HL-60 (cell line): ENCODE measurements around the gene NT5C.

ENCODE experiments used
- DNase-seq, 2 experiments: peaks; one replicate each; pipeline ENCODE4 v3.0.0-alpha.2; 2010 to 2020; ENCODE audit warnings: low read depth in 1 of 2, low spot score in 1 of 2
- H3K27ac ChIP-seq: fragments of 250-450 bp; sonication (Bioruptor Pico); replicated peaks from 2 replicates; pipeline ENCODE4 v1.5.1; 2020; ENCODE audit warnings: mild to moderate bottlenecking, moderate library complexity
- H3K27me3 ChIP-seq: fragments of 250-450 bp; sonication (Bioruptor Pico); 2 replicates; pipeline ENCODE4 v1.5.1; 2021; ENCODE audit warnings: mild to moderate bottlenecking, moderate library complexity; ENCODE audit not compliant: insufficient read depth, poor library complexity, severe bottlenecking
- H3K4me3 ChIP-seq: replicated peaks from 2 replicates; pipeline ENCODE4 v1.5.1; 2011; ENCODE audit warnings: mild to moderate bottlenecking, control low read depth, low read length; ENCODE audit not compliant: insufficient read depth
- CTCF ChIP-seq: IDR thresholded peaks from one replicate; pipeline ENCODE4 v1.5.1; 2011; ENCODE audit warnings: low read length, control low read depth, inconsistent platforms; ENCODE audit not compliant: insufficient read depth
- GABPA ChIP-seq: IDR thresholded peaks from 2 replicates; pipeline ENCODE4 v1.6.1; 2012; ENCODE audit warnings: low read depth
- POLR2AphosphoS5 ChIP-seq: IDR thresholded peaks from 2 replicates; pipeline ENCODE4 v1.6.1; 2012; ENCODE audit warnings: low read depth
- SPI1 ChIP-seq: IDR thresholded peaks from 2 replicates; pipeline ENCODE4 v1.6.1; 2012; ENCODE audit warnings: low read depth, mild to moderate bottlenecking, borderline replicate concordance
- TF ChIP-seq, protein P1 (sequence below): IDR thresholded peaks from 2 replicates; pipeline ENCODE4 v1.6.1; 2012; ENCODE audit warnings: low read depth; ENCODE audit not compliant: insufficient replicate concordance

NT5C gene

DNA sequence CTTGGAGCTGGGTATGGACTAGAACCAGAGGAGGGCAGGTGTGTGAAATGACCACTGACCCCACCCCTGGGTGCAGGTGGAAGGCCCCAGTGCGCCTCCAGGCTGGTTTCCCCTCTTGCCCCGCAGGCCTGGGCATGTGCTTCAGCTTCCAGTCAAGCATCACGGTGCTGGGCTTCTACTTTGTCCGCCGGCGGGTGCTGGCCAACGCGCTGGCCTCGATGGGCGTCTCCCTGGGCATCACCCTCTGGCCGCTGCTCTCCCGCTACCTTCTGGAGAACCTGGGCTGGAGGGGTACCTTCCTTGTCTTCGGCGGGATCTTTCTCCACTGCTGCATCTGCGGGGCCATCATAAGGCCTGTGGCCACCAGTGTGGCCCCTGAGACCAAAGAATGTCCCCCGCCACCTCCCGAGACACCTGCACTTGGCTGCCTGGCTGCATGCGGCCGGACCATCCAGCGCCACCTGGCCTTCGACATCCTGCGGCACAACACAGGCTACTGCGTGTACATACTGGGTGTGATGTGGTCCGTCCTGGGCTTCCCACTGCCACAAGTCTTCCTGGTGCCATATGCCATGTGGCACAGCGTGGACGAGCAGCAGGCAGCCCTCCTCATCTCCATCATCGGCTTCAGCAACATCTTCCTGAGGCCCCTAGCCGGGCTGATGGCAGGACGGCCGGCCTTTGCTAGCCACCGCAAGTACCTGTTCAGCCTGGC is 31.5 kb downstream of the NT5C start:
- no peak for TF ChIP-seq SPI1
- no peak for TF ChIP-seq GABPA
- TF ChIP-seq, protein P1, sequence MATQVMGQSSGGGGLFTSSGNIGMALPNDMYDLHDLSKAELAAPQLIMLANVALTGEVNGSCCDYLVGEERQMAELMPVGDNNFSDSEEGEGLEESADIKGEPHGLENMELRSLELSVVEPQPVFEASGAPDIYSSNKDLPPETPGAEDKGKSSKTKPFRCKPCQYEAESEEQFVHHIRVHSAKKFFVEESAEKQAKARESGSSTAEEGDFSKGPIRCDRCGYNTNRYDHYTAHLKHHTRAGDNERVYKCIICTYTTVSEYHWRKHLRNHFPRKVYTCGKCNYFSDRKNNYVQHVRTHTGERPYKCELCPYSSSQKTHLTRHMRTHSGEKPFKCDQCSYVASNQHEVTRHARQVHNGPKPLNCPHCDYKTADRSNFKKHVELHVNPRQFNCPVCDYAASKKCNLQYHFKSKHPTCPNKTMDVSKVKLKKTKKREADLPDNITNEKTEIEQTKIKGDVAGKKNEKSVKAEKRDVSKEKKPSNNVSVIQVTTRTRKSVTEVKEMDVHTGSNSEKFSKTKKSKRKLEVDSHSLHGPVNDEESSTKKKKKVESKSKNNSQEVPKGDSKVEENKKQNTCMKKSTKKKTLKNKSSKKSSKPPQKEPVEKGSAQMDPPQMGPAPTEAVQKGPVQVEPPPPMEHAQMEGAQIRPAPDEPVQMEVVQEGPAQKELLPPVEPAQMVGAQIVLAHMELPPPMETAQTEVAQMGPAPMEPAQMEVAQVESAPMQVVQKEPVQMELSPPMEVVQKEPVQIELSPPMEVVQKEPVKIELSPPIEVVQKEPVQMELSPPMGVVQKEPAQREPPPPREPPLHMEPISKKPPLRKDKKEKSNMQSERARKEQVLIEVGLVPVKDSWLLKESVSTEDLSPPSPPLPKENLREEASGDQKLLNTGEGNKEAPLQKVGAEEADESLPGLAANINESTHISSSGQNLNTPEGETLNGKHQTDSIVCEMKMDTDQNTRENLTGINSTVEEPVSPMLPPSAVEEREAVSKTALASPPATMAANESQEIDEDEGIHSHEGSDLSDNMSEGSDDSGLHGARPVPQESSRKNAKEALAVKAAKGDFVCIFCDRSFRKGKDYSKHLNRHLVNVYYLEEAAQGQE = no peak
- no peak for TF ChIP-seq CTCF
- no peak for TF ChIP-seq POLR2AphosphoS5
- no peaks in the 10 kb centered on the region for H3K27me3 ChIP-seq
- H3K27ac ChIP-seq = no peak overlapping the region

GRCh38 chr17:75098861-75099260 is 32.7 kb downstream of the NT5C start:
- Histone ChIP-seq H3K27ac (no peak overlapping the region), H3K27me3 (no peaks in the 10 kb centered on the region), H3K4me3 (no peak overlapping the region)
- TF ChIP-seq SPI1 = no peak
- TF ChIP-seq, protein P1 = no peak
- no peak for TF ChIP-seq GABPA
- no peak for TF ChIP-seq POLR2AphosphoS5
- no peak for TF ChIP-seq CTCF
- no peak for DNase-seq

More for the DNA sequence above, 31.5 kb downstream of the NT5C start:
- no peak overlapping the region for H3K4me3 ChIP-seq
- DNase-seq = no peak

DNA sequence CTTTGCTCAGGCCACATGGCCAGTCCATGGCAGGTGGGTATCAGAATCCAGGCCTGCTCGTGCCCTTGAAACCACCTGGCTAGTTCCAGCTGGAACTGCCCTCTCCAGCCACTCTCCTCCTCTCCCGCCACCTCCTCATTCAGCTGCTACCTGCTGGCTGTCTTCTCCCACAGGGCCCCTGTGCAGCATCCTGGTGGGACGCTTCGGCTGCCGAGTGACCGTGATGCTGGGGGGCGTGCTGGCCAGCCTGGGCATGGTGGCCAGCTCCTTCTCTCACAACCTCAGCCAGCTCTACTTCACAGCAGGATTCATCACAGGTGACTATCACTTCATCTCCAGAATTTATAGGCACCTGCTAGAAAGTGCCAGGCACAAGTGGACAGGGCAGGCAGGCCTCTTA is 33.7 kb downstream of the NT5C start:
- Histone ChIP-seq H3K27me3 (no peaks in the 10 kb centered on the region), H3K27ac (no peak overlapping the region), H3K4me3 (no peak overlapping the region)
- TF ChIP-seq GABPA = no peak
- no peak for DNase-seq

DNA sequence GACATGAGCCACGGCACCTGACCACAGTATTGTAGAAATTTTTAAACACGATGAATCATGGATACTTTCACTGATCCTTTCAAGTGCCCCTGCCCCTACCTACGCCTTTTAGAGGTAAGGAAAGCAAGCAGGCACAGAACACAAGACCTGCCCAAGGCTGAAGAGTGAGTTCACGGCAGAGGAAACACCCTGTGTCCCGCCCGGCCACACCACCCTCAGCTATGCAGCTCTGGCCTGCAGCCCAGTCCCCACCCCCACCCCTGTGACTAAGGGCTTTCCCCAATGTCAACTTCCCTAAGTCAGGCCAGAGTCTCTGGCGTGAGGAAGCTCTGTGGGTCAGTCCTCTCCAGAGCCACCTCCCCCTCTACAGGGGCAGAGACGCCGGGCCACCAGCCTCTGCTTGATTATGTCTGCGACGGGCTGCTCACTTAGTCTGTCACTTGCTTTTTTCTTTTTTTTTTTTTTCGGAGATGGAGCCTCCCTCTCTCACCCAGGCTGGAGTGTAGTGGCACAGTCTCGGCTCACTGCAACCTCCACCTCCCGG is 35.4 kb downstream of the NT5C start:
- Histone ChIP-seq H3K27ac (peak overlapping the region; percentile 75), H3K4me3 (no peak overlapping the region), H3K27me3 (no peaks in the 10 kb centered on the region)
- TF ChIP-seq, protein P1 = no peak
- TF ChIP-seq CTCF (no peak), POLR2AphosphoS5 (peak; percentile 72), SPI1 (peak; percentile 50; the same call in 1 of the 2 replicates)
- DNase-seq = peak; percentile 88 to 90
